H9 (cell line): ENCODE measurements around the gene GNB3. TPM values are rescaled to one million over a fixed set of nuclear protein-coding genes. Genes with fewer than 3 reads are reported as not detected.

Experiments
- DNase-seq: peaks from one replicate; pipeline ENCODE4 v3.0.0-alpha.2; 2017
- H2AFZ ChIP-seq: one replicate; pipeline ENCODE4 v1.6.1; 2013; ENCODE audit warnings: mild to moderate bottlenecking, low read length, control low read depth, moderate library complexity
- H2AK5ac ChIP-seq: 2 replicates; pipeline ENCODE4 v1.6.1; 2013; ENCODE audit warnings: low read length, control low read depth, mixed read lengths; ENCODE audit not compliant: insufficient read length
- H2BK120ac ChIP-seq: one replicate; pipeline ENCODE4 v1.6.1; 2013; ENCODE audit warnings: low read depth, mild to moderate bottlenecking, low read length, control low read depth, inconsistent platforms; ENCODE audit not compliant: poor library complexity, severe bottlenecking
- H2BK12ac ChIP-seq: 2 replicates; pipeline ENCODE4 v1.6.1; 2013; ENCODE audit warnings: low read length, control low read depth, mixed read lengths, low read depth; ENCODE audit not compliant: insufficient read length
- H2BK15ac ChIP-seq: 2 replicates; pipeline ENCODE4 v1.6.1; 2013; ENCODE audit warnings: low read depth, low read length, control low read depth
- H2BK20ac ChIP-seq: one replicate; pipeline ENCODE4 v1.6.1; 2013; ENCODE audit warnings: low read depth, mild to moderate bottlenecking, low read length, control low read depth, inconsistent platforms; ENCODE audit not compliant: poor library complexity, severe bottlenecking
- H2BK5ac ChIP-seq: 2 replicates; pipeline ENCODE4 v1.6.1; 2013; ENCODE audit warnings: low read length, control low read depth, mixed read lengths; ENCODE audit not compliant: insufficient read length
- H3K14ac ChIP-seq: 2 replicates; pipeline ENCODE4 v1.6.1; 2013; ENCODE audit warnings: low read length, control low read depth; ENCODE audit not compliant: insufficient read depth
- H3K18ac ChIP-seq: 2 replicates; pipeline ENCODE4 v1.6.1; 2013; ENCODE audit warnings: low read depth, mild to moderate bottlenecking, mixed read lengths, low read length, control low read depth; ENCODE audit not compliant: insufficient read length
- H3K23ac ChIP-seq: 2 replicates; pipeline ENCODE4 v1.6.1; 2013; ENCODE audit warnings: low read length, control low read depth, mixed read lengths, low read depth; ENCODE audit not compliant: insufficient read length
- H3K23me2 ChIP-seq: 2 replicates; pipeline ENCODE4 v1.6.1; 2013; ENCODE audit warnings: low read depth, mild to moderate bottlenecking, mixed read lengths, low read length, control low read depth; ENCODE audit not compliant: insufficient read length, poor library complexity, severe bottlenecking
- H3K27ac ChIP-seq: 2 replicates; pipeline ENCODE4 v1.5.1; 2013; ENCODE audit warnings: low read length, control low read depth, mixed read lengths, low read depth; ENCODE audit not compliant: insufficient read length
- H3K27me3 ChIP-seq: 2 replicates; pipeline ENCODE4 v1.6.1; 2013; ENCODE audit warnings: low read length, control low read depth, inconsistent platforms; ENCODE audit not compliant: insufficient read depth
- H3K4ac ChIP-seq: 2 replicates; pipeline ENCODE4 v1.6.1; 2013; ENCODE audit warnings: low read depth, mild to moderate bottlenecking, control low read depth, inconsistent platforms, low read length, moderate library complexity
- H3K4me1 ChIP-seq: 2 replicates; pipeline ENCODE4 v1.6.1; 2013; ENCODE audit warnings: low read length, control low read depth, inconsistent platforms; ENCODE audit not compliant: insufficient read depth
- H3K4me2 ChIP-seq: 2 replicates; pipeline ENCODE4 v1.6.1; 2013; ENCODE audit warnings: low read length, control low read depth, mixed read lengths; ENCODE audit not compliant: insufficient read length, insufficient read depth
- H3K56ac ChIP-seq: 2 replicates; pipeline ENCODE4 v1.6.1; 2013; ENCODE audit warnings: low read depth, mild to moderate bottlenecking, mixed read lengths, low read length, control low read depth; ENCODE audit not compliant: insufficient read length
- H3K79me1 ChIP-seq: 2 replicates; pipeline ENCODE4 v1.6.1; 2013; ENCODE audit warnings: low read depth, mild to moderate bottlenecking, moderate library complexity, low read length, control low read depth, inconsistent platforms; ENCODE audit not compliant: insufficient read depth, poor library complexity, severe bottlenecking
- H3K79me2 ChIP-seq: 2 replicates; pipeline ENCODE4 v1.6.1; 2013; ENCODE audit warnings: low read length, control low read depth, inconsistent platforms; ENCODE audit not compliant: insufficient read depth
- H3K9ac ChIP-seq: 2 replicates; pipeline ENCODE4 v1.6.1; 2013; ENCODE audit warnings: low read length, control low read depth, mixed read lengths; ENCODE audit not compliant: insufficient read length; ENCODE audit errors: extremely low read depth
- H3K9me3 ChIP-seq: one replicate; pipeline ENCODE4 v1.6.1; 2013; ENCODE audit warnings: low read depth, low read length, inconsistent platforms; ENCODE audit not compliant: control insufficient read depth
- H3T11ph ChIP-seq: one replicate; pipeline ENCODE4 v1.6.1; 2013; ENCODE audit warnings: mild to moderate bottlenecking, low read length, control low read depth, inconsistent platforms
- H4K20me1 ChIP-seq: one replicate; pipeline ENCODE4 v1.6.1; 2013; ENCODE audit not compliant: control insufficient read depth, insufficient read length, insufficient read depth
- H4K5ac ChIP-seq: 2 replicates; pipeline ENCODE4 v1.6.1; 2013; ENCODE audit warnings: low read depth, mild to moderate bottlenecking, mixed read lengths, low read length, control low read depth; ENCODE audit not compliant: insufficient read length
- H4K8ac ChIP-seq: replicated peaks from 2 replicates; pipeline ENCODE4 v1.6.1; 2013; ENCODE audit warnings: low read length, control low read depth, mixed read lengths, low read depth; ENCODE audit not compliant: insufficient read length
- H4K91ac ChIP-seq: 2 replicates; pipeline ENCODE4 v1.6.1; 2013; ENCODE audit warnings: low read depth, mild to moderate bottlenecking, moderate library complexity, mixed read lengths, low read length, control low read depth; ENCODE audit not compliant: insufficient read length
- H3K27ac Mint-ChIP-seq, 3 experiments: 2 replicates in 2 of 3; 3 replicates in 1 of 3; pipeline ENCODE4 v1.8.0; 2020 to 2021; ENCODE audit warnings: mixed read lengths in 3 of 3, mild to moderate bottlenecking in 1 of 3, moderate library complexity in 1 of 3
- H3K27me3 Mint-ChIP-seq: 2 replicates; pipeline ENCODE4 v1.8.0; 2021; ENCODE audit warnings: low read depth, mild to moderate bottlenecking, moderate library complexity, mixed read lengths
- H3K36me3 Mint-ChIP-seq, 3 experiments: 2 replicates in 2 of 3; 3 replicates in 1 of 3; pipeline ENCODE4 v1.8.0; 2020 to 2021; ENCODE audit warnings: low read depth in 3 of 3, mixed read lengths in 3 of 3; ENCODE audit not compliant: insufficient read depth in 1 of 3
- H3K4me1 Mint-ChIP-seq, 2 experiments: 2 replicates each; pipeline ENCODE4 v1.8.0; 2020; ENCODE audit warnings: mixed read lengths in 2 of 2
- H3K4me3 Mint-ChIP-seq, 2 experiments: 2 replicates in 1 of 2; 3 replicates in 1 of 2; pipeline ENCODE4 v1.8.0; 2020 to 2021; ENCODE audit warnings: mild to moderate bottlenecking in 2 of 2, mixed read lengths in 2 of 2, moderate library complexity in 1 of 2
- H3K9me3 Mint-ChIP-seq, 2 experiments: 2 replicates in 1 of 2; 3 replicates in 1 of 2; pipeline ENCODE4 v1.8.0; 2020; ENCODE audit warnings: mild to moderate bottlenecking in 2 of 2, mixed read lengths in 2 of 2, moderate library complexity in 1 of 2
- CTCF ChIP-seq: fragments of 200-600 bp; sonication (generic); conservative IDR thresholded peaks from 3 replicates; pipeline ENCODE4 v1.8.0; 2021; ENCODE audit warnings: antibody characterized with exemption, mild to moderate bottlenecking
- WGBS: extraction: QIAGEN DNeasy Blood & Tissue Kit; methylation state at CpG from one replicate; pipeline ENCODE4 v1.1.7; 2013; ENCODE audit warnings: missing lambda C conversion rate, low lambda C conversion rate, mixed read lengths; ENCODE audit not compliant: insufficient read length; ENCODE audit errors: extremely low coverage; 5-methylcytosine and 5-hydroxymethylcytosine counted together
- total RNA-seq: library from RNA; stranded (reverse); gene quantifications from 2 replicates; pipeline ENCODE4 v1.2.1, GENCODE V29; 2021

GNB3 gene
- total RNA-seq, 1 experiment from 2014 or later = 17.3 TPM

DNA sequence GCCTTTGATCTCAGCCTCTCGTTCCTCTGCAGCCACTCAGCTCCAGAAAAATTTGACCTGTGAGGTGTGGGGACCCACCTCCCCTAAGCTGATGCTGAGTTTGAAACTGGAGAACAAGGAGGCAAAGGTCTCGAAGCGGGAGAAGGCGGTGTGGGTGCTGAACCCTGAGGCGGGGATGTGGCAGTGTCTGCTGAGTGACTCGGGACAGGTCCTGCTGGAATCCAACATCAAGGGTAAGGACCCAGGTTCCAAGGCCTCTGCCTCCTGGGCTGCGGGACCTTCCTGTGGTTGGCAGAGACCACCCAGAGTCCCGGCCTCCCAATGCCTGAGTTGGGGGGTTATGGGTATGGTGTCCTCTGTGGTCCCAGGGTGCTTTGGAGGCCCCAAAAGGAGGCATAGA is 23.6 kb upstream of the GNB3 start:
- H3K14ac ChIP-seq = no peak overlapping the region
- Mint-ChIP-seq H3K27me3 (peaks cover 63% of the 10 kb centered on the region), H3K9me3 (peaks cover 0 to 2% of the 10 kb centered on the region in 2 experiments; a peak in 1 of 5 replicates), H3K36me3 (peaks cover 0 to 3% (median 0%) of the 10 kb centered on the region in 3 experiments; a peak in 1 of 7 replicates), H3K4me1 (peaks cover 38% of the 10 kb centered on the region in 2 experiments), H3K27ac (no peak overlapping the region), H3K4me3 (no peak overlapping the region)
- no peak overlapping the region for H2BK15ac ChIP-seq
- H4K20me1 ChIP-seq = no peaks in the 10 kb centered on the region
- no peak for DNase-seq
- H2BK120ac ChIP-seq = no peak overlapping the region
- H2BK20ac ChIP-seq = no peak overlapping the region
- H4K5ac ChIP-seq = no peak overlapping the region
- no peaks in the 10 kb centered on the region for H3K9me3 ChIP-seq
- TF ChIP-seq CTCF = no peak
- no peak overlapping the region for H4K91ac ChIP-seq
- H4K8ac ChIP-seq = no peak overlapping the region
- H3K56ac ChIP-seq = no peak overlapping the region
- H3K18ac ChIP-seq = no peak overlapping the region
- H3K4ac ChIP-seq = no peak overlapping the region
- H3T11ph ChIP-seq = no peak overlapping the region
- peaks cover 4% of the 10 kb centered on the region; the same call in 1 of the 2 replicates for H3K27me3 ChIP-seq
- no peak overlapping the region for H2AK5ac ChIP-seq
- H3K4me2 ChIP-seq = no peak overlapping the region
- H3K23me2 ChIP-seq = peaks cover 7% of the 10 kb centered on the region
- no peak overlapping the region for H3K23ac ChIP-seq
- no peaks in the 10 kb centered on the region for H3K79me2 ChIP-seq
- no peak overlapping the region for H3K27ac ChIP-seq
- peaks cover 7% of the 10 kb centered on the region; the same call in 1 of the 2 replicates for H3K4me1 ChIP-seq
- H3K9ac ChIP-seq = no peak overlapping the region
- H2AFZ ChIP-seq = no peak overlapping the region
- WGBS = no CpG with 5 or more reads among the region's 8 CpGs
- no peak overlapping the region for H2BK12ac ChIP-seq
- no peak overlapping the region for H2BK5ac ChIP-seq
- H3K79me1 ChIP-seq = no peaks in the 10 kb centered on the region
